ENCODE data around the gene TMPRSS13.

Gene TMPRSS13

GRCh38 chr11:117900720-117901440 is 28.3 kb downstream of the TMPRSS13 start:
- Histone ChIP-seq H3K27me3 (ENCODE audit: insufficient read depth, low read length, poor library complexity) (no peaks in the 10 kb centered on the region), H3K9me3 (ENCODE audit: insufficient read depth, low read length, severe bottlenecking) (no peaks in the 10 kb centered on the region), H3K9ac (ENCODE audit: low read depth, low read length) (no peak overlapping the region), H3K27ac (ENCODE audit: low read length) (no peak overlapping the region), H4K20me1 (ENCODE audit: insufficient read depth, low read length) (no peaks in the 10 kb centered on the region), H3K4me1 (ENCODE audit: insufficient read depth, low read length) (no peaks in the 10 kb centered on the region), H3K4me3 (ENCODE audit: low read depth in 1 of 2, low read length in 2 of 2) (no peak overlapping the region), H3K36me3 (ENCODE audit: insufficient read depth, low read length) (no peaks in the 10 kb centered on the region), H3K4me2 (ENCODE audit: insufficient read depth, low read length) (no peak overlapping the region), H2AFZ (ENCODE audit: low read depth, low read length) (no peak overlapping the region), H3K79me2 (ENCODE audit: insufficient read depth, low read length) (no peaks in the 10 kb centered on the region)
- peak; percentile 2 for DNase-seq
- TF ChIP-seq CTCF (IDR thresholded peaks at IDR 0.05; ENCODE audit: borderline replicate concordance, extremely low read depth, low read length, poor library complexity, severe bottlenecking) (no peak), EZH2 (IDR thresholded peaks at IDR 0.05; ENCODE audit: borderline replicate concordance, low read depth, low read length, severe bottlenecking) (no peak)
- ATAC-seq (ENCODE audit: insufficient read depth, low read depth), result no peak

- no peak for ATAC-seq (ENCODE audit: insufficient read depth, low read depth)
- H3K4me1 ChIP-seq (ENCODE audit: insufficient read depth, low read length), result no peaks in the 10 kb centered on the region
- no peaks in the 10 kb centered on the region for H3K27me3 ChIP-seq (ENCODE audit: insufficient read depth, low read length, poor library complexity)
- H3K4me3 ChIP-seq (ENCODE audit: low read depth in 1 of 2, low read length in 2 of 2), result no peak overlapping the region
- H2AFZ ChIP-seq (ENCODE audit: low read depth, low read length), result no peak overlapping the region
- H3K4me2 ChIP-seq (ENCODE audit: insufficient read depth, low read length), result no peak overlapping the region
- no peaks in the 10 kb centered on the region for H3K79me2 ChIP-seq (ENCODE audit: insufficient read depth, low read length)
- no peaks in the 10 kb centered on the region for H4K20me1 ChIP-seq (ENCODE audit: insufficient read depth, low read length)
- H3K9me3 ChIP-seq (ENCODE audit: insufficient read depth, low read length, severe bottlenecking), result no peaks in the 10 kb centered on the region
- no peak overlapping the region for H3K27ac ChIP-seq (ENCODE audit: low read length)
- H3K9ac ChIP-seq (ENCODE audit: low read depth, low read length), result no peak overlapping the region
- H3K36me3 ChIP-seq (ENCODE audit: insufficient read depth, low read length), result no peaks in the 10 kb centered on the region
- no peak for TF ChIP-seq CTCF (IDR thresholded peaks at IDR 0.05; ENCODE audit: borderline replicate concordance, extremely low read depth, low read length, poor library complexity, severe bottlenecking)
- no peak for TF ChIP-seq EZH2 (IDR thresholded peaks at IDR 0.05; ENCODE audit: borderline replicate concordance, low read depth, low read length, severe bottlenecking)
- DNase-seq, result no peak
Observed at GRCh38 chr11:117900121-117900648, 29.0 kb downstream of the TMPRSS13 start.

- no peaks in the 10 kb centered on the region for H3K4me1 ChIP-seq (ENCODE audit: insufficient read depth, low read length)
- no peak overlapping the region for H3K27ac ChIP-seq (ENCODE audit: low read length)
- H3K4me2 ChIP-seq (ENCODE audit: insufficient read depth, low read length), result no peak overlapping the region
- H2AFZ ChIP-seq (ENCODE audit: low read depth, low read length), result no peak overlapping the region
- no peaks in the 10 kb centered on the region for H3K9me3 ChIP-seq (ENCODE audit: insufficient read depth, low read length, severe bottlenecking)
- no peaks in the 10 kb centered on the region for H3K79me2 ChIP-seq (ENCODE audit: insufficient read depth, low read length)
- DNase-seq (no peak), ATAC-seq (ENCODE audit: insufficient read depth, low read depth) (no peak)
- H3K36me3 ChIP-seq (ENCODE audit: insufficient read depth, low read length), result no peaks in the 10 kb centered on the region
- H4K20me1 ChIP-seq (ENCODE audit: insufficient read depth, low read length), result no peaks in the 10 kb centered on the region
- no peaks in the 10 kb centered on the region for H3K27me3 ChIP-seq (ENCODE audit: insufficient read depth, low read length, poor library complexity)
- no peak overlapping the region for H3K4me3 ChIP-seq (ENCODE audit: low read depth in 1 of 2, low read length in 2 of 2)
- H3K9ac ChIP-seq (ENCODE audit: low read depth, low read length), result no peak overlapping the region
- TF ChIP-seq CTCF (IDR thresholded peaks at IDR 0.05; ENCODE audit: borderline replicate concordance, extremely low read depth, low read length, poor library complexity, severe bottlenecking) (no peak), EZH2 (IDR thresholded peaks at IDR 0.05; ENCODE audit: borderline replicate concordance, low read depth, low read length, severe bottlenecking) (no peak)
Observed at GRCh38 chr11:117898059-117898458, 31.1 kb downstream of the TMPRSS13 start.
